ENCODE data around the gene GLIS1. TPM values are rescaled to one million over a fixed set of nuclear protein-coding genes. Genes with fewer than 3 reads are reported as not detected.

GLIS1 gene
- total RNA-seq, 1 donor from 2014 or later = 0.07 TPM

GRCh38 chr1:53517821-53518352 is 221.1 kb downstream of the GLIS1 start:
- H3K9me3 ChIP-seq (ENCODE audit: insufficient read depth, low read depth, low read length) = no peaks in the 10 kb centered on the region
- no peak overlapping the region for H3K4me2 ChIP-seq (ENCODE audit: low read length)
- H3K27ac ChIP-seq (ENCODE audit: low read depth, low read length) = no peak overlapping the region
- H3K9ac ChIP-seq (ENCODE audit: low read length) = no peak overlapping the region
- Mint-ChIP-seq H3K27me3 (ENCODE audit: low read depth, unreplicated experiment) (peaks cover 43% of the 10 kb centered on the region), H3K9me3 (ENCODE audit: unreplicated experiment) (no peaks in the 10 kb centered on the region), H3K36me3 (ENCODE audit: low read depth, unreplicated experiment) (no peaks in the 10 kb centered on the region), H3K27ac (ENCODE audit: unreplicated experiment) (no peak overlapping the region), H3K4me1 (ENCODE audit: low read depth, unreplicated experiment) (peaks cover 6% of the 10 kb centered on the region), H3K4me3 (ENCODE audit: unreplicated experiment) (no peak overlapping the region)
- H3K36me3 ChIP-seq (ENCODE audit: insufficient read depth, low read length) = peaks cover 12% of the 10 kb centered on the region
- no peak overlapping the region for H3K4me3 ChIP-seq (ENCODE audit: insufficient read depth, low read depth, low read length)
- H2AFZ ChIP-seq (ENCODE audit: low read depth, low read length) = no peak overlapping the region
- H3K27me3 ChIP-seq (ENCODE audit: insufficient read depth, low read length) = no peaks in the 10 kb centered on the region
- DNase-seq (ENCODE audit: low read depth) (no peak), FAIRE-seq (no peak)
- TF ChIP-seq EZH2 (IDR thresholded peaks at IDR 0.05; ENCODE audit: insufficient read depth, low read length) = no peak
- no peak for TF ChIP-seq CTCF (IDR thresholded peaks at IDR 0.05; ENCODE audit: insufficient read depth, low read depth, low read length)
- no peaks in the 10 kb centered on the region for H3K79me2 ChIP-seq (ENCODE audit: insufficient read depth, low read length)
- H3K4me1 ChIP-seq (ENCODE audit: insufficient read depth, low read length) = peaks cover 5% of the 10 kb centered on the region
- H4K20me1 ChIP-seq (ENCODE audit: insufficient read depth, low read length) = peaks cover 89% of the 10 kb centered on the region

GRCh38 chr1:53517109-53517508 is 221.9 kb downstream of the GLIS1 start:
- no peaks in the 10 kb centered on the region for H3K36me3 Mint-ChIP-seq (ENCODE audit: low read depth, unreplicated experiment)
- no peak overlapping the region for H3K27ac Mint-ChIP-seq (ENCODE audit: unreplicated experiment)
- peaks cover 13% of the 10 kb centered on the region for H3K4me1 ChIP-seq (ENCODE audit: insufficient read depth, low read length)
- H3K27ac ChIP-seq (ENCODE audit: low read depth, low read length) = no peak overlapping the region
- H3K9me3 ChIP-seq (ENCODE audit: insufficient read depth, low read depth, low read length) = no peaks in the 10 kb centered on the region
- H3K4me1 Mint-ChIP-seq (ENCODE audit: low read depth, unreplicated experiment) = peaks cover 6% of the 10 kb centered on the region
- no peak overlapping the region for H3K4me3 Mint-ChIP-seq (ENCODE audit: unreplicated experiment)
- H3K9ac ChIP-seq (ENCODE audit: low read length) = no peak overlapping the region
- H3K36me3 ChIP-seq (ENCODE audit: insufficient read depth, low read length) = peaks cover 9% of the 10 kb centered on the region
- H3K79me2 ChIP-seq (ENCODE audit: insufficient read depth, low read length) = no peaks in the 10 kb centered on the region
- H2AFZ ChIP-seq (ENCODE audit: low read depth, low read length) = no peak overlapping the region
- peaks cover 42% of the 10 kb centered on the region for H3K27me3 Mint-ChIP-seq (ENCODE audit: low read depth, unreplicated experiment)
- H3K4me3 ChIP-seq (ENCODE audit: insufficient read depth, low read depth, low read length) = no peak overlapping the region
- H3K9me3 Mint-ChIP-seq (ENCODE audit: unreplicated experiment) = no peaks in the 10 kb centered on the region
- no peak for TF ChIP-seq CTCF (IDR thresholded peaks at IDR 0.05; ENCODE audit: insufficient read depth, low read depth, low read length)
- no peak for TF ChIP-seq EZH2 (IDR thresholded peaks at IDR 0.05; ENCODE audit: insufficient read depth, low read length)
- DNase-seq (ENCODE audit: low read depth) (no peak), FAIRE-seq (no peak)
- H3K4me2 ChIP-seq (ENCODE audit: low read length) = no peak overlapping the region
- H3K27me3 ChIP-seq (ENCODE audit: insufficient read depth, low read length) = no peaks in the 10 kb centered on the region
- peaks cover 92% of the 10 kb centered on the region for H4K20me1 ChIP-seq (ENCODE audit: insufficient read depth, low read length)

GRCh38 chr1:53516181-53516580 is 222.8 kb downstream of the GLIS1 start:
- no peak overlapping the region for H3K9ac ChIP-seq (ENCODE audit: low read length)
- no peak overlapping the region for H3K4me3 ChIP-seq (ENCODE audit: insufficient read depth, low read depth, low read length)
- Mint-ChIP-seq H3K9me3 (ENCODE audit: unreplicated experiment) (no peaks in the 10 kb centered on the region), H3K27me3 (ENCODE audit: low read depth, unreplicated experiment) (peaks cover 41% of the 10 kb centered on the region), H3K36me3 (ENCODE audit: low read depth, unreplicated experiment) (no peaks in the 10 kb centered on the region), H3K4me3 (ENCODE audit: unreplicated experiment) (no peak overlapping the region), H3K4me1 (ENCODE audit: low read depth, unreplicated experiment) (peaks cover 6% of the 10 kb centered on the region), H3K27ac (ENCODE audit: unreplicated experiment) (no peak overlapping the region)
- peaks cover 17% of the 10 kb centered on the region for H3K4me1 ChIP-seq (ENCODE audit: insufficient read depth, low read length)
- no peaks in the 10 kb centered on the region for H3K79me2 ChIP-seq (ENCODE audit: insufficient read depth, low read length)
- DNase-seq (ENCODE audit: low read depth) (no peak), FAIRE-seq (no peak)
- H3K27me3 ChIP-seq (ENCODE audit: insufficient read depth, low read length) = no peaks in the 10 kb centered on the region
- H3K9me3 ChIP-seq (ENCODE audit: insufficient read depth, low read depth, low read length) = no peaks in the 10 kb centered on the region
- peaks cover 9% of the 10 kb centered on the region for H3K36me3 ChIP-seq (ENCODE audit: insufficient read depth, low read length)
- H2AFZ ChIP-seq (ENCODE audit: low read depth, low read length) = no peak overlapping the region
- H3K27ac ChIP-seq (ENCODE audit: low read depth, low read length) = no peak overlapping the region
- TF ChIP-seq EZH2 (IDR thresholded peaks at IDR 0.05; ENCODE audit: insufficient read depth, low read length) (no peak), CTCF (IDR thresholded peaks at IDR 0.05; ENCODE audit: insufficient read depth, low read depth, low read length) (no peak)
- no peak overlapping the region for H3K4me2 ChIP-seq (ENCODE audit: low read length)
- peaks cover 91% of the 10 kb centered on the region for H4K20me1 ChIP-seq (ENCODE audit: insufficient read depth, low read length)
